ENCODE measurements around the gene OPN4. TPM values are rescaled to one million over a fixed set of nuclear protein-coding genes. Genes with fewer than 3 reads are reported as not detected.

Gene OPN4
- polyA plus RNA-seq, 2 of the 4 experiments (the other 2 are of a cell fraction) = not detected

GRCh38 chr10:86670290-86670811 is 16.0 kb downstream of the OPN4 start:
- Histone ChIP-seq H3K27ac (no peak overlapping the region), H3K9me3 (no peaks in the 10 kb centered on the region), H3K4me1 (0 out of 3 replicates have a peak, but pooled peaks cover 3% of the 10 kb centered on the region), H3K4me3 (no peak overlapping the region), H3K4me2 (no peak overlapping the region)
- 81% methylated on average over 6 of the region's 8 CpGs for WGBS (ENCODE audit: missing lambda C conversion rate)
- no peak for ATAC-seq
- no peak for FAIRE-seq
- ChIA-PET POLR2A (no interaction called here), CTCF (interaction anchor here (1.2 to 1.9 kb wide), 2 partner anchors 17 to 19 kb away, joined by 4 to 5 read pairs; no protein-coding TSS in a partner anchor)
- no peak for TF ChIP-seq MAFK (IDR thresholded peaks at IDR 0.05; ENCODE audit: partially characterized antibody)
- TF ChIP-seq FOXS1 (CRISPR knock-in tag; IDR thresholded peaks at IDR 0.05) = no peak
- TF ChIP-seq EHF (CRISPR knock-in tag; IDR thresholded peaks at IDR 0.05) = no peak
- TF ChIP-seq KDM1A (IDR thresholded peaks at IDR 0.05; ENCODE audit: low read depth) = no peak
- DNase-seq (ENCODE audit: low read depth in 1 of 2, low spot score in 1 of 2) = no peak

DNA sequence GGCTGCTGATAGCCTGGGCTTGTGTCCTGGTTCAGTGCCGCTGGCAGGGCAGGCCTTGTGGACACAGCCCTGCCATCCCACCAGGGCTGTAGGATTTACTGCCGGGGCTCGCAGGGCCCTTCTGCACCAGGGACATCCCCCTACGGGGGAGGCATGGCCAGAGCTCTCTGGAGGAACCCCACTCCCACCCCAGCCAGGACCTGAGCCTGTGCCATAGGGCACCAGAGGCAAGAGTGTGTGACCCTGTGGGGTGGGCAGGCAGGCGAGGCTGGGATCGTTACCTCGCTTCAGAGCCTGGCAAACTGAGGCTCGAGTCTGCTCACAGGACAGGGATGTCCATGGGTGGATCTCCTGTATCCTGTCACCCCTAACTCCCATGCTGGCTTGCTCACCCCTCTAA is 16.5 kb downstream of the OPN4 start:
- Histone ChIP-seq H3K4me3 (no peak overlapping the region), H3K27ac (no peak overlapping the region), H3K4me1 (0 out of 3 replicates have a peak, but pooled peaks cover 3% of the 10 kb centered on the region), H3K4me2 (no peak overlapping the region), H3K9me3 (no peaks in the 10 kb centered on the region)
- no peak for FAIRE-seq
- no peak for DNase-seq (ENCODE audit: low read depth in 1 of 2, low spot score in 1 of 2)
- no peak for ATAC-seq
- ChIA-PET CTCF (interaction anchor here (1.2 to 1.9 kb wide), 4 partner anchors 13 to 268 kb away, joined by 3 to 5 read pairs (median 4); no protein-coding TSS in a partner anchor), POLR2A (no interaction called here)
- 92% methylated on average over 2 of the region's 8 CpGs for WGBS (ENCODE audit: missing lambda C conversion rate)
- TF ChIP-seq PHF8 (IDR thresholded peaks at IDR 0.05; ENCODE audit: borderline replicate concordance, low read depth) = no peak
- TF ChIP-seq, protein P1, sequence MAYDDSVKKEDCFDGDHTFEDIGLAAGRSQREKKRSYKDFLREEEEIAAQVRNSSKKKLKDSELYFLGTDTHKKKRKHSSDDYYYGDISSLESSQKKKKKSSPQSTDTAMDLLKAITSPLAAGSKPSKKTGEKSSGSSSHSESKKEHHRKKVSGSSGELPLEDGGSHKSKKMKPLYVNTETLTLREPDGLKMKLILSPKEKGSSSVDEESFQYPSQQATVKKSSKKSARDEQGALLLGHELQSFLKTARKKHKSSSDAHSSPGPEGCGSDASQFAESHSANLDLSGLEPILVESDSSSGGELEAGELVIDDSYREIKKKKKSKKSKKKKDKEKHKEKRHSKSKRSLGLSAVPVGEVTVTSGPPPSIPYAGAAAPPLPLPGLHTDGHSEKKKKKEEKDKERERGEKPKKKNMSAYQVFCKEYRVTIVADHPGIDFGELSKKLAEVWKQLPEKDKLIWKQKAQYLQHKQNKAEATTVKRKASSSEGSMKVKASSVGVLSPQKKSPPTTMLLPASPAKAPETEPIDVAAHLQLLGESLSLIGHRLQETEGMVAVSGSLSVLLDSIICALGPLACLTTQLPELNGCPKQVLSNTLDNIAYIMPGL (CRISPR knock-in tag; IDR thresholded peaks at IDR 0.05; ENCODE audit: borderline replicate concordance) = no peak
- no peak for TF ChIP-seq HOXB5 (CRISPR knock-in tag; IDR thresholded peaks at IDR 0.05)
- no peak for TF ChIP-seq PBX3 (IDR thresholded peaks at IDR 0.05)
- no peak for TF ChIP-seq CEBPB (IDR thresholded peaks at IDR 0.05)
- TF ChIP-seq POLR2A (IDR thresholded peaks at IDR 0.05; ENCODE audit: low read length) = no peak
- TF ChIP-seq CBX8 (IDR thresholded peaks at IDR 0.05) = no peak
- TF ChIP-seq, protein P2, sequence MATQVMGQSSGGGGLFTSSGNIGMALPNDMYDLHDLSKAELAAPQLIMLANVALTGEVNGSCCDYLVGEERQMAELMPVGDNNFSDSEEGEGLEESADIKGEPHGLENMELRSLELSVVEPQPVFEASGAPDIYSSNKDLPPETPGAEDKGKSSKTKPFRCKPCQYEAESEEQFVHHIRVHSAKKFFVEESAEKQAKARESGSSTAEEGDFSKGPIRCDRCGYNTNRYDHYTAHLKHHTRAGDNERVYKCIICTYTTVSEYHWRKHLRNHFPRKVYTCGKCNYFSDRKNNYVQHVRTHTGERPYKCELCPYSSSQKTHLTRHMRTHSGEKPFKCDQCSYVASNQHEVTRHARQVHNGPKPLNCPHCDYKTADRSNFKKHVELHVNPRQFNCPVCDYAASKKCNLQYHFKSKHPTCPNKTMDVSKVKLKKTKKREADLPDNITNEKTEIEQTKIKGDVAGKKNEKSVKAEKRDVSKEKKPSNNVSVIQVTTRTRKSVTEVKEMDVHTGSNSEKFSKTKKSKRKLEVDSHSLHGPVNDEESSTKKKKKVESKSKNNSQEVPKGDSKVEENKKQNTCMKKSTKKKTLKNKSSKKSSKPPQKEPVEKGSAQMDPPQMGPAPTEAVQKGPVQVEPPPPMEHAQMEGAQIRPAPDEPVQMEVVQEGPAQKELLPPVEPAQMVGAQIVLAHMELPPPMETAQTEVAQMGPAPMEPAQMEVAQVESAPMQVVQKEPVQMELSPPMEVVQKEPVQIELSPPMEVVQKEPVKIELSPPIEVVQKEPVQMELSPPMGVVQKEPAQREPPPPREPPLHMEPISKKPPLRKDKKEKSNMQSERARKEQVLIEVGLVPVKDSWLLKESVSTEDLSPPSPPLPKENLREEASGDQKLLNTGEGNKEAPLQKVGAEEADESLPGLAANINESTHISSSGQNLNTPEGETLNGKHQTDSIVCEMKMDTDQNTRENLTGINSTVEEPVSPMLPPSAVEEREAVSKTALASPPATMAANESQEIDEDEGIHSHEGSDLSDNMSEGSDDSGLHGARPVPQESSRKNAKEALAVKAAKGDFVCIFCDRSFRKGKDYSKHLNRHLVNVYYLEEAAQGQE (IDR thresholded peaks at IDR 0.05) = no peak
- no peak for TF ChIP-seq FOSL2 (IDR thresholded peaks at IDR 0.05)
- no peak for TF ChIP-seq FOSL2 (CRISPR knock-in tag; IDR thresholded peaks at IDR 0.05)
- TF ChIP-seq HOXA7 (CRISPR knock-in tag; IDR thresholded peaks at IDR 0.05) = no peak
- no peak for TF ChIP-seq FOXS1 (CRISPR knock-in tag; IDR thresholded peaks at IDR 0.05)
- TF ChIP-seq ZC3H11A (IDR thresholded peaks at IDR 0.05) = no peak
- TF ChIP-seq HOXB13 (CRISPR knock-in tag; IDR thresholded peaks at IDR 0.05; ENCODE audit: low read depth) = no peak
- TF ChIP-seq RARB (CRISPR knock-in tag; IDR thresholded peaks at IDR 0.05) = no peak
- TF ChIP-seq SMC3 (IDR thresholded peaks at IDR 0.05) = no peak
- no peak for TF ChIP-seq NFE2L2 (conservative IDR thresholded peaks at IDR 0.05; ENCODE audit: low read length)
- no peak for TF ChIP-seq POLR2AphosphoS2 (conservative IDR thresholded peaks at IDR 0.05; ENCODE audit: low read length)
- no peak for TF ChIP-seq MAX (IDR thresholded peaks at IDR 0.05)
- TF ChIP-seq BCL3 (IDR thresholded peaks at IDR 0.05) = no peak
- no peak for TF ChIP-seq BHLHE40 (IDR thresholded peaks at IDR 0.05; ENCODE audit: low read depth, low read length)

Data from A549 (cell line).